HG03025 (cell line): Measurements from ENCODE around the gene CETP.
"Not testable (repeated sequence)": the region's sequence is repeated elsewhere in the genome, so short reads cannot be mapped to it uniquely, and the experiment has no call there.

Experiments
- ATAC-seq: cut with Tn5 transposase; IDR thresholded peaks from one replicate; pipeline ENCODE4 v1.9.1; 2021; ENCODE audit warnings: mild to moderate bottlenecking, moderate library complexity; ENCODE audit not compliant: unreplicated experiment, low FRiP score

The CETP gene

DNA sequence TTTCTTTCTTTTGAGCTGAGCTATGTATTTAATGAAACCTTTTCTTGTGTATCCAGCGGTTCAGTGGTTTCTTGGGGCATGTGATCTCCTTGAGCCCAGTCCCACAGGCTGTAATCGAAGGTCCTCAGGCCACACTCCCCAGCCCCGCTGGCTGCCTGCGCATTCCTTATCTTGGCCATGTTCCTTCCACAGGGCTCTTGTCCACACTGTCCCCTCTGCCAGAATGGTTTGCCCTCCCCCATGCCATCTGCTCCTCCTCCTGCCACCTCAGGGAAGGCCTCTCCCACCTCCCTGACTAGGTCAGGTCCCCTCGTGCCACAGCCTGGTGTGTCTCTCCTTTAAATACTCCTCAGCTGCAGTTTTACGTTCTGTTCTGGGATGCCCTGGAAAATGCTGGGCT, 15.5 kb downstream of the CETP start:
- no peak for ATAC-seq

DNA sequence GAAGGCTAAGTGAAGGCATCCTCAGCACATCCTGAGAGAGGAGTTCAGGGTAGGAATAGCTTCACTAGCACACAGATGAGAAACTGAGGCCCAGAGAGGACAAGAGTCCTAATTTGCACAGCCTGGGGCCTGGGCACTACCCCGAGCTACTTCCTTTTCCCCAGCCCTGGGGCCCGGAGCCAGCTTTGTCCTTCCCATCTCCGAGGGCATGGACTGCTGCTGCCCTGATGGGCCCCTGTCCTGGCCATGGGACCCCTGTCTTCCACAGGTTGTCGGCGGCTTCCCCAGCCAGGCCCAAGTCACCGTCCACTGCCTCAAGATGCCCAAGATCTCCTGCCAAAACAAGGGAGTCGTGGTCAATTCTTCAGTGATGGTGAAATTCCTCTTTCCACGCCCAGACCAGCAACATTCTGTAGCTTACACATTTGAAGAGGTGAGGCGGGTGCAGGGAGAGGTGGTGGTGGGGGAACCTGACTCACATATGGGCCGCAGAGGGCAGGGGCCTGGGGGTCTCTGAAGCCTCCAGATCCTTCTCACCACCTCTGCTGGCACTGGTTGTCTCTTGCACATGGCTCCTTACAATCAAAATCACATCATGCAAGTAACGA, 16.2 kb downstream of the CETP start:
- ATAC-seq: no peak

DNA sequence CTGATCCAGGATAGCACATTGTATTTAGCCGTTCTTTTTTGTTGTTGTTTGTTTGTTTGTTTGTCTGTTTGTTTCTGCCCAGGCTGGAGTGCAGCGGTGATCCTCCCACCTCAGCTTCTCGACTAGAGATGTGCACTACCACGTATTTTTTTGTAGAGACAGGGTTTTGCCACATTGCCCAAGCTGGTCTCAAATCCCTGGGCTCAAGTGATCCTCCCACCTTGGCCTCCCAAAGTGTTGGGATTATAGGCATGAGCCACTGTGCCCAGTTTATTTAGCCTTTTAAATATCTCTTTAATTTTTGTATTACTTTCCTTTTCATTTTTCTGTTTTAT, 18.4 kb downstream of the CETP start:
- no peak for ATAC-seq

DNA sequence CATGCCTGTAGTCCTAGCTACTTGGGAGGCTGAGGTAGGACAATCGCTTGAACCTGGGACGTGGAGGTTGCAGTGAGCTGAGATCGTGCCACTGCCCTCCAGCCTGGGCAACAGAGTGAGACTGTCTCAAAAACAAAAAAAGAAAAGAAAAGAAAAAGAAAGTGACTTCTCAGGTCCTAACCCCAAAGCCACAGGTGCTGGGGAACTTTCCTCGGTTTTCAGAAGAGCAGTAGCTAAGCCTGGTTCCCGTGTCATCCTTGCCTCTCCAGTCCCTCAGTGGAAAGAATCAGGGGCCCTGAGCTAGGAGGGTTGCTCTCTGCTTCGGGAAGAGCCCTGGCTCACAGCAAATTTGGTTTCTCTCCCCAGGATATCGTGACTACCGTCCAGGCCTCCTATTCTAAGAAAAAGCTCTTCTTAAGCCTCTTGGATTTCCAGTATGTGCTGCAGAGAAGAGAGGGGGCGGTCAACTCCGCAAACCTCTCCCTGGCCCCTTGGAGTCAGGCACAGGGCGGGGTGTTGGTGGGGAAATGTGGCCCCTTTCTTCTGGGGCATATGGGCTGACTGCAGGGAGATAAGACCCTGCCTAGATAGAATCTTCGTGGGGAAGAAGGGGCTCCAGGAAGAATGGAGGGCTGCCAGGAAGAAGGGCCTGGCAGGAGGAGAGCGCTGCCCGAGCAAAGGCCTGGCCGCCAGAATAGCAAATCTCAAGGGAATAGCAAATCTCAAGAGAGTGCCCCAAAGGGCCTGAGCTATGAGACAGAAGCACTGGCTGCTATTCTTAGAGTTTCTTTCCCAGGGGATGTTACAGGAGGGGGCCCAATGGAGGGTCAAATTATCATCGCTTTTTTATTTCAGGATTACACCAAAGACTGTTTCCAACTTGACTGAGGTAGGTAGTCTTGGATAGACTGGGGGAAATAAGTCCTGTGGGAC, 19.3 kb downstream of the CETP start:
- no peak for ATAC-seq

DNA sequence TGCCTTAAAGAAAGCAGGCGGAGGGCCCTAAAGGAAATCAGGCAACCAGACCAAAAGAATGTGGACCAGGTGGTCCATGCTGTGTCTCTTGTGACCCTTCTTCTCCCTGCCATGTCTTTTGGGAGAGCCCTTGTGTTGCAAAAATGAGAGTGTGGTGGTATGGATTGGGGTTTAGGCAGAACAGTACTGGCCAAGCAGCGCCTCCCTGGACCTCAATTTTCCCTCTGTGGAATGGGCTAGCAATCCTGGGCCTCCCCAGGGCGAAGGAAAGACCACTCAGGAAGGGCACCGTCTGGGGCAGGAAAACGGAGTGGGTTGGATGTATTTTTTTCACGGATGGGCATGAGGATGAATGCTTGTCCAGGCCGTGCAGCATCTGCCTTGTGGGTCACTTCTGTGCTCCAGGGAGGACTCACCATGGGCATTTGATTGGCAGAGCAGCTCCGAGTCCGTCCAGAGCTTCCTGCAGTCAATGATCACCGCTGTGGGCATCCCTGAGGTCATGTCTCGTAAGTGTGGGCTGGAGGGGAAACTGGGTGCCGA, 20.1 kb downstream of the CETP start:
- ATAC-seq: no peak

DNA sequence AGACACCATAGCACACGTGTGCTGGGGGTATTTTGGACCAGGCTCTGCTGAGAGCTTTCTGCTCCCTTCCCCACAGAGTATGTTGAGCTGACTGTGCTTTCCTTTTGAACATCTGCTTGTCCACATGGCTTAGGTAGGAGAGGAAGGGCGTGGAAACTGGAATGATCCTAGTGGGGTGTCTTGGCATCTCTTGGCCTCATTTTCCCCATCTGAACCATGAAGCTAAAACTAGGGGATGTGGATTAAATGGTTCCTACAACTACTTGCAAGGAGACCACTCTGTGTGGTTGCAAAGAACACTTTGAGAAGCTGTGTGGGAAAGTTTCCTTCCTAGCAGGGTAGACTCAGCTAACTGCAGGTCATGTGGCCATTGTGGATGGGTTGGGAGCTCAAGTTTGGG, 20.9 kb downstream of the CETP start:
- no peak for ATAC-seq

DNA sequence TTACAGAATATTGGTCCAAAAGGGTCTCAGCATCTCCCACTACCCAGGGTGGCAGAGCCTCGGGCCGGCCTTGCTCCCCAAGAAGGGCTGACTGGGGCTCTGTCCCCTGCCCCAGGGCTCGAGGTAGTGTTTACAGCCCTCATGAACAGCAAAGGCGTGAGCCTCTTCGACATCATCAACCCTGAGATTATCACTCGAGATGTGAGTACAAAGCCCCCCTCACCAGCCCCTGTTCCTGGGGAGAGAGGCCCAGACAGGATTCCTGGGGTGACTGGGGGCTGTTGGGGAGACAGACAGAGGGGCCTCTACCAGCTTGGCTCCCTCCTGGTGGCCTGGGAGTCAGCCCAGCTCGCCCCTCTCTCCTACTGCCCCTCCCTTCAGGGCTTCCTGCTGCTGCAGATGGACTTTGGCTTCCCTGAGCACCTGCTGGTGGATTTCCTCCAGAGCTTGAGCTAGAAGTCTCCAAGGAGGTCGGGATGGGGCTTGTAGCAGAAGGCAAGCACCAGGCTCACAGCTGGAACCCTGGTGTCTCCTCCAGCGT, 21.5 kb downstream of the CETP start:
- ATAC-seq: no peak

DNA sequence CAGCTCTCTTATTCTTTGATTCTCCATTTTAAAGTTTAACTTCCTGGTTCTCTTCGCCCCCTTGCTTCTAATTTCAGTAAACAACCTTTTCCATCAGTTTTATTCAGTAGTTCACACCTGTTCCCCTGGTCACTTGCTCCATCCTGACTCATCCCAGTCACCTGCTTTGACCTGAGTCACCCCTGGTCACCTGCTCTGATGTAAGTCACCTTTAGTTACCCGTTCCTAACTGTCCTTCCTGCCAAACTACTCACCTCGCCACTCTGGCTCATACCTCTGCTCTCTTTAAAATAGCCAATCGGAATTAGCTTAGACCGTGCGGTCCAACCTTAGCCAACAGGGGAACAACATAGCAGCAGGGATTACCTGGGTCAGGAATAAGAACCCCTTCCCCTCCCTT, 22.9 kb downstream of the CETP start:
- no peak for ATAC-seq

DNA sequence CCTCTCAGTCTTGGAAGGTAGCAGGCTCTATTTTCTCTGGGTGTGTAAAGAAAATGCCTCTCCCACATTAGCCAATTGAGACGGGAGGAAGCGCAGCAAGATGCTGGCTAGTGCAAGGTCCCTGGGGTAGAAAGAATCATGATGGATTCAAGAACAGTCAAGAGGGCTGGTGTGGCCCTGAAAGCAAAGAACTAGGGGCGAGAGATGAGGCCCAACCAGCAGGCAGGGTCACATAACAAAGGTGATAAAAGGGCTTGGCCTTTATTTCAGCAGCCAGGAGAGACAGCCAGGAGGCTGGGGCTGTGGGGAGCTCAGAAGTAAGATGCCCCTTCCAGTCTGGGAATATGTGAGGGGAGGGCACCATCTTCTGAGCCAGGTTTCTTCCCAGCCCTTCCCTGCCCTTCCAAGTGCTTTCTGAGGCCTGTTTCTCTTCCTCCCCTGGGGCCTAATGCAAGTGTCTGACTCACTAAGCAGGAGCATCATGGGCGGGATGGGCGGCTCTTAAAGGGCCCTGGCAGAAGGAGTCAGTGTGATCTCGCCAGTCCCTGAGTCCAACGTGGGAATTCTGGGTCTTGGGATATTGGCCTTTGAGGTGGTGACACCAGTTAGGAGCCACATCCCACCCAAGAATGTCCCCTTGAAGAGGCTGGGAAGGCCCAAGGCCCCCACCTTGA, 23.7 kb downstream of the CETP start:
- ATAC-seq: no peak

DNA sequence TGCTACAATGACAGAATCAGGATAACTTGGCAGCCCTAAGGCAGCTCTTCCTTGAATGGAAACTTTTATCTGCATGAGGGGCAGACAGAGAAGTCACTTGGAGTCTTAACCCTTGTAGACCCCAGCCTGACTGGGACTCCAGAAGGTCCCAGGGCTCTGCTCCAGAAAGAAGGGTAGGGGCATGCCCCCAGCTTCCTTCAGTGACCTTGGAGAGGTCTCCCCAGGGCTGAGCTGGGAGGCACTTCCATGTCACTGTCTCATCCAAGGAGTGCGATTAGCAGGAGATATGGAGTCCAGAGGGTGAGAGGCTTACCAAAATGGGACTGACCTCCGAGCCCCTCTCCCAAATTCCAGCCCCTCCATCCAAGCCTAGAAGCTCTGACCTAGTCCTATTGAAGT, 24.2 kb downstream of the CETP start:
- no peak for ATAC-seq

DNA sequence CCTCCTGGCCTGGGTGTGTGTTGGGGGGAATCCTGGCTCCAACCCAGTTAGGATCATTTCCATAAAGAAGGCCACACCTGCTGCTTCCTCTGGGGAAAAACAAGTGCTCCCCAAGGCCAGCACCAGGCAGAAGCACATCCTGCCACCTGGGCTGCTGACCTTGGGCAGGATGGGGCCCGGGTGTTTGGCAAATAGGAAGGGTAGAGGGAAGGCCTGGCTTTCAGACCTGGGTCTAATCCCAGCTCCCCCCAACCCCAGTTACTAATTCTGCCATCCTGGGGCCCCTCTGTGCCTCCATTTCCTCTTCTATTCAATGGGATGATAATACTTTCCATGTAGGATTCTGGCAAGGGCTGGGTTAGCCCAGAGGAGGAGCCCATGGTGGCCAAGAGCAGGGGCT, 24.6 kb downstream of the CETP start:
- ATAC-seq: no peak

DNA sequence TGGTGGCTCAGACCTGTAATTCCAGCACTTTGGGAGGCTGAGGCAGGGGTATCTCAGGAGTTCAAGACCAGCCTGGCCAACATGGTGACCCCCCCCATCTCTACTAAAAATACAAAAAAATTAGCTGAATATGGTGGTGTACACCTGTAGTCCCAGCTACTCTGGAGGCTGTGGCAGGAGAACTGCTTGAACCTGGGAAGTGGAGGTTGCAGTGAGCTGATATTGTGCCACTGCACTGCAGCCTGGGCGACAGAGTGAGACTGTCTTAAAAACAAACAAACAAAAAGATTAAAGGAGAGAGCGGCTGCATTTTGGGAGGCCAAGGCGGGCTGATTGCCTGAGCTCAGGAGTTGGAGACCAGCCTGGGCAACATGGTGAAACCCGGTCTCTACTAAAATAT, 25.2 kb downstream of the CETP start:
- ATAC-seq: not testable (repeated sequence)

DNA sequence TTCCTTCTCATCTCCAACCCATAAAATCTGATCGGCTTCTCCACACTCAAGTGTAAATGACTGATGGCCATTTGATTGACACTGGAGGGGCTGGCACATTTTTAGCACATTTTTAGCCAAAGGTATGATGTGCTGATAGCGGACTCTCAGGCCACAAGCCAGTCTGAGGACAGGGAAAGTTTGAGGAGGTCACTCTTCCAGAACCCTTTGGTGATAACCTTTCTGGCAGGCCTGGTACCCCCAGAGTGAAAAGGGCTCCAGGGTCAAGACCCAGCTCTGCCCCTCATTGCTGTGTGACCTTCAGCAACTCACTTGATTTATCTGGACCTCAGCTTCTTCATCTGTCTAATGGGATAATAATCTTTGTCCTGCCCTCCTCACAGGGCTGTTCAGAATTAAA, 25.9 kb downstream of the CETP start:
- ATAC-seq: no peak

DNA sequence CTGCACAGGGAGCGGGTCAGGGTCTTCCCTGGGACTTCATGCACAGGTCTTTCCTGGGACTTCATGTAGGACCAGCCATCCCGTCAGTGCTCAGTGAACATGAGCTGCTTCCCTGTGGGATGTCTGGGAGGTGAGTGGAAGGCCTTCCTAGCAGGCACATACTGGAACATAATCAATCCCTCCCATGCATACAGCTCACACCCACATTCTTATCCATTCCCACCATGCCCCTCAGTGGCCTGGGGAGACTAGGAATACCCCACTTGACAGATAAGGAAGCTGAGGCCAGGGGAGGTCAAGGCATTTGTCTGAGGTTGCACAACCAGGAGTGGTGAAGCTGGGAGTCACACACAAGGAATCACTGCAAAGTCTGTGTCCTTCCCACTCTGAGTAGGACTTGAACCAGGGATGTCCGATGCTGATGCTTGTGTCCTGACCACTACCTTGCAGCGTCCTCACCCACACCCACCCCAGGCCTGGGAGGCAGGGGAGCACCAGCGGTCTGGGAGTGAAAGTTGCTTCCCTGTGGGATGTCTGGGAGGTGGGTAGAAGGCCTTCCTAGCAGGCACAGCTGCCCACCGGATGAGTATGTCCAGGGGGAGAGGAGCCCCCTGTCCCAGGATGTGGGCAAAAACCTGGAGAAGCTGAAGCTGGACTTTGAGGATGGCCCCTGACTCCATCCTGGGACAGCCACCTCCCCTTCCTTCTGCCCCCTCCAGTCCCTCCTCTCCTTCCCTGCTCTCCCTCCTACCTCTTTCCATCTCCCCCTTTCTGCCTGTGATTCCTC, 26.6 kb downstream of the CETP start:
- no peak for ATAC-seq

DNA sequence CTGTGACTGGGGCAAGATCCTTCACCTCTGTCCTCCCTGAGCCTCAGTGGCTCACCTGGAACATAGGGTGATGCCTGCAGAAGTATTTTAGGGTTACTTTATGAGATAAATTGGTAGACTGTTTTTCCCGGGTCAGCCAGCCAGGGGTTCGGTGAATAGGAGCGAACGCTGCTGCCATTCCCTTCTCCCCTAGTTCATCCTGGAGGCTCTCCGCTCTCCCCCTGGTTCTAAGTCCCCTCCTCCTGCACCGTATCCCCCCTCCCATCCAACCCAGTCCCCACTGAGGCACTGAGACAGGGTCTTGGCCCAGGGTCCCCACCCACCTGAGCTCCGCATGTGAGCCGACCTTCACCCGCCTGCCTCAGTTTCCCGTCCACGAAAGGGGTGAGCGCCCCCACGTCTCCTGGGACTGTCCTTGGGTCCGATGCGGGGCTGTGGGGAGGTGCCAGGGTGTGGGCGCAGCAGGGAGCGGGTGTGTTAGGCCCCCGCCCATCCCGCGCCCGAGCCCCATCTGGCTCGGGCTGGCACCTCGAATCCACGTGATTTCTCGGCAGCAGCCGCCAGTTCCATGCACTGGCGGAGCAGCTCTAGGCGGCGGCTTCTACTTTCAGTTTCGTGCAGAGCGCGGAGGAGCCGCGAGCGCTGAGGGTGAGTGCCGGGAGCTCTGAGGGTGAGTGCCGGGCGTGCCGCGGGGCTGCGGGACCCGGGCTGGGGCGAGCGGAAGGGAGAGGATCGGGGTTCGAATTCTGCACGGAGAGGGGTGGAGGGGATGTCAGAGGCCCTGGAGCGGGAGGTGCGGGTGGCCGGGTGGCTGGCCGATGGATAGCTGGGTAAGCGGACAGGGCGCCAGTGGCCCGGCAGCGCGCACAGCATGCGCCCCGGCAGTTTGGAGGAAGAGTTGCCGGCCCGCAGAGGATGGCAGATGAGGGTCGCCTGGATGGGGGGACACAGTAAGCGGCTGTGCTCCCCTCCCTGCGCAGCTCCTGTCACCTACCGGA, 27.5 kb downstream of the CETP start, which contains the start of gene NLRC5:
Gene NLRC5 (plus strand): TSS at position 610 of the 998 bp plus-strand sequence. CDS start 31,156 bp downstream, outside the sequence.
- peak; percentile 65 for ATAC-seq

DNA sequence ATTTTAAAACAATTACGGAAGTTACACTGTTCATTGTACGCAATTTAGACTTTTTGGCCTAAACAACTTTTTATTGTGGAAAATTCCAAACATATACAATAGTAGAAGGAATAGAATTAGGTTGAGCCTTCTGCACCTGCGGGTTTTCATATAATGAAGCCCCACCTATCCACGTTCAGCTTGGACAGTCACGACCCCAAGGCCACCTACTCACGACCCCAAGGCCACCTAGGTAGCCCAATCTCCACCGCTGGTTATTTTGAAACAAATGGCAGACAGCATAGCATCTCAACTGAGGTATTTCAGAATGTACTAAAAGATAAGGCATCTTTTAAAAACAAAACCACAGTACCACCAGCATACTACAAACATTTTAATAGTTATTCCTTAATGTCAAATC, 28.2 kb downstream of the CETP start:
- ATAC-seq: no peak

DNA sequence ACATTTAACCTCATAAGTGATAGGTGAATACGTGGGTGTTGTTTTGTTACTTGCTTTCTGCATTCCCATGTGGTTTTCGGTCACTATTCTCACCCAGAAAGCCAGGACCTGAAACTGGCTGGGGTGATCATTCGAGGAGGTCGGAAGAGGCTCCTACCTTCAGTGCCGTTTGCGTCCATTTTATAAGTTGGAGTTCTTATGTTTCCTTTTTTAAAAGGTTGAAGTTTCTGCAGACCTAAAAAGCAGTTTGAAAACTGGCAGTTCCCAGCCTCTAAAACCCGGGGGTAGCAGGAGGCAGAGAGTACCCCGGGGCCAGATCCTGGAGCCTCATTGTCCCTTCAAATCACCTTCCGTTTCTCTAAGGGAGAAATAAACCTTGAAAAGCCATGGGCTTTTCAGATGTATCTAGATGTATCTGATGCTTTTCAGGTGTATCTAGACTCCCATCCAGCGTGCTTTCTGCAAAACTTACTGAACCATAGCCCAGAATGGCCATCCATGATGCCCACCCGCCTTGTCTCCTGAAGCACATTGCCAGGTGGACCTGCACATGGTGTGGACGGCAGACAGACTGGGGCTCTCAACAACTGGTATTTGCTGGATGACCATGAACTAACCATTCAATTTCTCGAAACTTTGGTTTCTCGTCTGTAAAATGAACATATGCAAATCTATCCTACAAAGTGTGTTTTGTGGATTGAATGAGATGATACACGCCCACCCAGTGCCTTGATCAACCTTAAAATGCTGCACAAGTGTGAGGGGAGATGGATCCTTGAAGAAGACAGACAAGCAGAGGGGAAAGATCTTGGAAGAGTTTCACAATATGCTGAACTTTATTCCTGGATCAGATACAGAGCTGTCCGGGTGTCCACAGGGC, 28.9 kb downstream of the CETP start:
- ATAC-seq: no peak

DNA sequence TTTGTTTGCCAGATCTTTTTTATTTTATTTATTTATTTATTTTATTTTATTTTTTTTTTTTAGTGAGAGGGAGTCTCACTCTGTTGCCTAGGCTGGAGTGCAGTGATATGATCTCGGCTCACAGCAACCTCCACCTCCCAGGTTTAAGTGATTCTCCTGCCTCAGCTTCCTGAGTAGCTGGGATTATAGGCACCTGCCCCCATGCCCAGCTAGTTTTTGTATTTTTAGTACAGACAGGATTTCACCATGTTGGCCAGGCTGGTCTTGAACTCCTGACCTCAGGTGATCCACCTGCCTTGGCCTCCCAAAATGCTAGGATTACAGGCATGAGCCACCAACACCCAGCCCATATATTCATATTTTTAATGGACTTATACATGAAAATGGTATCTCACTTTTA, 30.7 kb downstream of the CETP start:
- not testable (repeated sequence) for ATAC-seq
